Natural killer cell treated with Interleukin-12 subunit alpha and Interleukin-12 subunit beta and Interleukin-15 and Interleukin-18, amount 100 ng/mL, for 72 hours (primary cell): ENCODE results near the gene YJU2. TPM values are rescaled to one million over a fixed set of nuclear protein-coding genes. Genes with fewer than 3 reads are reported as not detected.
"Not testable (repeated sequence)": the region's sequence is repeated elsewhere in the genome, so short reads cannot be mapped to it uniquely, and the experiment has no call there.

Experiments
- ATAC-seq, 2 donors: fragments of 150-1000 bp; cut with Tn5 transposase in 1 of 2; sonication (Bioruptor Pico), chemical (Tn5 transposase) in 1 of 2; 2 replicates each; pipeline ENCODE4 v1.10.0; 2021
- DNase-seq: peaks from one replicate; pipeline ENCODE4 v3.0.0; 2022; ENCODE audit warnings: low spot score
- H3K27ac Mint-ChIP-seq, 2 donors: 1 replicate in 1 of 2; 2 replicates in 1 of 2; pipeline ENCODE4 v1.8.0; 2022; ENCODE audit warnings: mixed read lengths in 2 of 2, mild to moderate bottlenecking in 1 of 2, moderate library complexity in 1 of 2
- H3K27me3 Mint-ChIP-seq, 2 donors: 1 replicate in 1 of 2; 2 replicates in 1 of 2; pipeline ENCODE4 v1.8.0; 2022; ENCODE audit warnings: mixed read lengths in 2 of 2
- H3K36me3 Mint-ChIP-seq: one replicate; pipeline ENCODE4 v1.8.0; 2022; ENCODE audit warnings: mixed read lengths
- H3K4me1 Mint-ChIP-seq, 2 donors: 1 replicate in 1 of 2; 2 replicates in 1 of 2; pipeline ENCODE4 v1.8.0; 2022; ENCODE audit warnings: low read depth in 2 of 2, mixed read lengths in 2 of 2, mild to moderate bottlenecking in 1 of 2
- H3K4me3 Mint-ChIP-seq: one replicate; pipeline ENCODE4 v1.8.0; 2022; ENCODE audit warnings: mixed read lengths
- H3K9me3 Mint-ChIP-seq: 2 replicates; pipeline ENCODE4 v1.8.0; 2022; ENCODE audit warnings: mixed read lengths
- total RNA-seq, 2 donors: library from RNA; stranded (reverse); gene quantifications; one replicate each; pipeline ENCODE4 v1.2.3, GENCODE V29; 2022

YJU2 gene
- total RNA-seq, 2 donors from 2014 or later = 30.2 to 33.3 TPM

- Mint-ChIP-seq H3K4me3 (no peak overlapping the region), H3K36me3 (no peaks in the 10 kb centered on the region), H3K27me3 (peaks cover 0 to 7% of the 10 kb centered on the region in 2 donors), H3K9me3 (no peaks in the 10 kb centered on the region), H3K4me1 (peaks cover 11 to 19% of the 10 kb centered on the region in 2 donors), H3K27ac (no peak overlapping the region)
- ATAC-seq (no peak), DNase-seq (no peak)
Measured at GRCh38 chr19:4216846-4217245, 30.0 kb upstream of the YJU2 start.

- H3K4me1 Mint-ChIP-seq = peaks cover 11 to 16% of the 10 kb centered on the region in 2 donors
- ATAC-seq (no peak), DNase-seq (no peak)
- H3K36me3 Mint-ChIP-seq = no peaks in the 10 kb centered on the region
- H3K27me3 Mint-ChIP-seq = peaks cover 0 to 7% of the 10 kb centered on the region in 2 donors
- H3K27ac Mint-ChIP-seq = no peak overlapping the region
- H3K9me3 Mint-ChIP-seq = no peaks in the 10 kb centered on the region
- H3K4me3 Mint-ChIP-seq = no peak overlapping the region
Measured at GRCh38 chr19:4217429-4218264, 29.2 kb upstream of the YJU2 start.

- peaks cover 11 to 16% of the 10 kb centered on the region in 2 donors for H3K4me1 Mint-ChIP-seq
- not testable (repeated sequence) for H3K4me3 Mint-ChIP-seq, ATAC-seq, DNase-seq, H3K36me3 Mint-ChIP-seq, H3K27me3 Mint-ChIP-seq, H3K27ac Mint-ChIP-seq, H3K9me3 Mint-ChIP-seq
Measured at GRCh38 chr19:4218523-4218922, 28.4 kb upstream of the YJU2 start.

GRCh38 chr19:4220188-4220587 is 26.7 kb upstream of the YJU2 start:
- no peaks in the 10 kb centered on the region for H3K9me3 Mint-ChIP-seq
- H3K4me3 Mint-ChIP-seq = no peak overlapping the region
- H3K27me3 Mint-ChIP-seq = no peaks in the 10 kb centered on the region
- no peak for ATAC-seq
- no peak overlapping the region for H3K27ac Mint-ChIP-seq
- no peaks in the 10 kb centered on the region for H3K36me3 Mint-ChIP-seq
- no peak for DNase-seq
- peaks cover 0 to 2% of the 10 kb centered on the region in 2 donors for H3K4me1 Mint-ChIP-seq

- H3K27ac Mint-ChIP-seq = no peak overlapping the region
- no peaks in the 10 kb centered on the region for H3K9me3 Mint-ChIP-seq
- no peak for ATAC-seq
- no peaks in the 10 kb centered on the region for H3K36me3 Mint-ChIP-seq
- no peak for DNase-seq
- peaks cover 6 to 11% of the 10 kb centered on the region in 2 donors for H3K4me1 Mint-ChIP-seq
- H3K4me3 Mint-ChIP-seq = no peak overlapping the region
- H3K27me3 Mint-ChIP-seq = no peaks in the 10 kb centered on the region
Measured at GRCh38 chr19:4224470-4224869, 22.4 kb upstream of the YJU2 start.

- DNase-seq = peak; percentile 66
- H3K27ac Mint-ChIP-seq = no peak overlapping the region
- no peaks in the 10 kb centered on the region for H3K9me3 Mint-ChIP-seq
- no peaks in the 10 kb centered on the region for H3K27me3 Mint-ChIP-seq
- H3K4me3 Mint-ChIP-seq = no peak overlapping the region
- H3K36me3 Mint-ChIP-seq = no peaks in the 10 kb centered on the region
- H3K4me1 Mint-ChIP-seq = peaks cover 6 to 14% of the 10 kb centered on the region in 2 donors
- ATAC-seq = no peak
Measured at GRCh38 chr19:4225885-4226284, 21.0 kb upstream of the YJU2 start.

- H3K27ac Mint-ChIP-seq = no peak overlapping the region
- DNase-seq (no peak), ATAC-seq (no peak)
- H3K9me3 Mint-ChIP-seq = no peaks in the 10 kb centered on the region
- no peaks in the 10 kb centered on the region for H3K27me3 Mint-ChIP-seq
- H3K4me3 Mint-ChIP-seq = no peak overlapping the region
- H3K4me1 Mint-ChIP-seq = peaks cover 6 to 11% of the 10 kb centered on the region in 2 donors
- no peaks in the 10 kb centered on the region for H3K36me3 Mint-ChIP-seq
Measured at GRCh38 chr19:4227771-4228170, 19.1 kb upstream of the YJU2 start.

GRCh38 chr19:4228765-4229178 is 18.1 kb upstream of the YJU2 start:
- Mint-ChIP-seq H3K9me3 (no peaks in the 10 kb centered on the region), H3K27ac (no peak overlapping the region), H3K27me3 (no peaks in the 10 kb centered on the region), H3K36me3 (no peaks in the 10 kb centered on the region), H3K4me3 (no peak overlapping the region), H3K4me1 (peaks cover 6 to 17% of the 10 kb centered on the region in 2 donors)
- DNase-seq (no peak), ATAC-seq (no peak)

- no peak within 1 kb of the TSS for H3K27ac Mint-ChIP-seq
- no peak within 1 kb of the TSS for H3K4me3 Mint-ChIP-seq
- no peaks in the 10 kb centered on the region for H3K9me3 Mint-ChIP-seq
- ATAC-seq (peak; percentile 90 to 94), DNase-seq (peak; percentile 96)
- no peaks in the 10 kb centered on the region for H3K27me3 Mint-ChIP-seq
- no peaks in the 10 kb centered on the region for H3K36me3 Mint-ChIP-seq
- H3K4me1 Mint-ChIP-seq = peaks cover 6 to 20% of the 10 kb centered on the region in 2 donors
Measured at GRCh38 chr19:4229179-4229931, 17.5 kb upstream of the YJU2 start, which contains the start of gene EBI3. EBI3 (plus strand) TSS chr19:4229523; CDS start chr19:4229551, 28 bp downstream.

GRCh38 chr19:4230237-4230636 is 16.6 kb upstream of the YJU2 start:
- not testable (repeated sequence) for H3K9me3 Mint-ChIP-seq, H3K36me3 Mint-ChIP-seq, DNase-seq, H3K27ac Mint-ChIP-seq, H3K4me3 Mint-ChIP-seq, ATAC-seq, H3K27me3 Mint-ChIP-seq
- H3K4me1 Mint-ChIP-seq = peaks cover 6 to 20% of the 10 kb centered on the region in 2 donors

GRCh38 chr19:4231521-4231920 is 15.4 kb upstream of the YJU2 start:
- not testable (repeated sequence) for H3K4me3 Mint-ChIP-seq, H3K27ac Mint-ChIP-seq, DNase-seq, H3K27me3 Mint-ChIP-seq, ATAC-seq, H3K9me3 Mint-ChIP-seq, H3K36me3 Mint-ChIP-seq
- H3K4me1 Mint-ChIP-seq = peaks cover 2 to 15% of the 10 kb centered on the region in 2 donors

GRCh38 chr19:4232139-4232538 is 14.7 kb upstream of the YJU2 start:
- H3K27ac Mint-ChIP-seq, ATAC-seq, H3K4me3 Mint-ChIP-seq: not testable (repeated sequence)

GRCh38 chr19:4232614-4233281 is 14.1 kb upstream of the YJU2 start:
- Mint-ChIP-seq H3K36me3 (no peaks in the 10 kb centered on the region), H3K4me1 (peaks cover 0 to 14% of the 10 kb centered on the region in 2 donors), H3K27me3 (no peaks in the 10 kb centered on the region), H3K27ac (no peak overlapping the region), H3K4me3 (no peak overlapping the region), H3K9me3 (no peaks in the 10 kb centered on the region)
- DNase-seq = no peak
- no peak for ATAC-seq

More at GRCh38 chr19:4232139-4232538, 14.7 kb upstream of the YJU2 start:
- not testable (repeated sequence) for H3K36me3 Mint-ChIP-seq, H3K9me3 Mint-ChIP-seq, DNase-seq, H3K27me3 Mint-ChIP-seq
- peaks cover 0 to 14% of the 10 kb centered on the region in 2 donors for H3K4me1 Mint-ChIP-seq
